ENCODE results near the gene SIRT3.

DNA sequence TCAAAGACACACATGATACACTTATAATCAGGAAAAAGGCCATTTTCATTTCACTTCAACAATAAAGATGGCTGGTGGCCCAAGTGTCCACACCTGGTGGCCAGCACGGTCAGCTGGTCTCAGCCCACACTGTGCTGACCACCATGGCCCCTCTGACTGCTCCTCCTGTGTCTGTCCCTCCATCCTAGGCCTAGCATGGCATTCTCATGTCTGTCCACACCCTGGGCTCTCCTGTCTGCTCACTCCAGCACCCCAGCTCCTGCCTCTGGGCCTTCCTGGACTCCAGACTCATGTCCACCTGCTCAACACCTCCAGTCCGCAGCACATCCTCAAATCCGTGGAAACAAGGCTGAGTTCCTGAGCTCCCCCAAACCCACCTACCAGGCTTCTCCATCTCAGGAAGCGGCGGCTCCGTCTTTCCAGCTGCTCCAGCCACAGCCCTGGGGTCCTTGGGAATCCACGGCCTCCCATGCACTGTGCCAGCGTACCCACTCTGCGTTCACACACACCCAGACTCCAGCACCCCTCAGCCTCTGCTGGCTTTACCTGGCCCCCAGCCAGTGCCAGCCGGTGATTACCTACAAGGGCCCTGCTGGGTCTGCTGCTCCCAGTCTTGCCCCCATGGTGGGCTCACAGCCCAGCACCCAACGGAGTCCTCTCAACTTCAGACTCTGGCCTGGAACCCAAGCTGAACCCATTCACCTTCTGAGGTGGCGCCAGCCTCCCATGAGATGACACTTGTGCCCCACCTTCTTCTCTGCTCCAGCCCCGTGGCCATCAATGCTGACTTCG lies 13.9 kb downstream of the SIRT3 start:
- TF ChIP-seq, protein P1, sequence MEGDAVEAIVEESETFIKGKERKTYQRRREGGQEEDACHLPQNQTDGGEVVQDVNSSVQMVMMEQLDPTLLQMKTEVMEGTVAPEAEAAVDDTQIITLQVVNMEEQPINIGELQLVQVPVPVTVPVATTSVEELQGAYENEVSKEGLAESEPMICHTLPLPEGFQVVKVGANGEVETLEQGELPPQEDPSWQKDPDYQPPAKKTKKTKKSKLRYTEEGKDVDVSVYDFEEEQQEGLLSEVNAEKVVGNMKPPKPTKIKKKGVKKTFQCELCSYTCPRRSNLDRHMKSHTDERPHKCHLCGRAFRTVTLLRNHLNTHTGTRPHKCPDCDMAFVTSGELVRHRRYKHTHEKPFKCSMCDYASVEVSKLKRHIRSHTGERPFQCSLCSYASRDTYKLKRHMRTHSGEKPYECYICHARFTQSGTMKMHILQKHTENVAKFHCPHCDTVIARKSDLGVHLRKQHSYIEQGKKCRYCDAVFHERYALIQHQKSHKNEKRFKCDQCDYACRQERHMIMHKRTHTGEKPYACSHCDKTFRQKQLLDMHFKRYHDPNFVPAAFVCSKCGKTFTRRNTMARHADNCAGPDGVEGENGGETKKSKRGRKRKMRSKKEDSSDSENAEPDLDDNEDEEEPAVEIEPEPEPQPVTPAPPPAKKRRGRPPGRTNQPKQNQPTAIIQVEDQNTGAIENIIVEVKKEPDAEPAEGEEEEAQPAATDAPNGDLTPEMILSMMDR (conservative IDR thresholded peaks at IDR 0.05 in 1 of 2, IDR thresholded peaks at IDR 0.05 in 1 of 2; ENCODE audit: low read depth in 1 of 2, low read length in 2 of 2): no peak
- TF ChIP-seq EZH2 (IDR thresholded peaks at IDR 0.05; ENCODE audit: low read length, missing control alignments): no peak
